ENCODE results near the gene CPXM2. TPM values are rescaled to one million over a fixed set of nuclear protein-coding genes. Genes with fewer than 3 reads are reported as not detected.

The CPXM2 gene
- total and polyA plus RNA-seq, 9 of the 15 experiments (the other 6 are each of a cell fraction or from before 2014, with no cell fraction given): not detected

DNA sequence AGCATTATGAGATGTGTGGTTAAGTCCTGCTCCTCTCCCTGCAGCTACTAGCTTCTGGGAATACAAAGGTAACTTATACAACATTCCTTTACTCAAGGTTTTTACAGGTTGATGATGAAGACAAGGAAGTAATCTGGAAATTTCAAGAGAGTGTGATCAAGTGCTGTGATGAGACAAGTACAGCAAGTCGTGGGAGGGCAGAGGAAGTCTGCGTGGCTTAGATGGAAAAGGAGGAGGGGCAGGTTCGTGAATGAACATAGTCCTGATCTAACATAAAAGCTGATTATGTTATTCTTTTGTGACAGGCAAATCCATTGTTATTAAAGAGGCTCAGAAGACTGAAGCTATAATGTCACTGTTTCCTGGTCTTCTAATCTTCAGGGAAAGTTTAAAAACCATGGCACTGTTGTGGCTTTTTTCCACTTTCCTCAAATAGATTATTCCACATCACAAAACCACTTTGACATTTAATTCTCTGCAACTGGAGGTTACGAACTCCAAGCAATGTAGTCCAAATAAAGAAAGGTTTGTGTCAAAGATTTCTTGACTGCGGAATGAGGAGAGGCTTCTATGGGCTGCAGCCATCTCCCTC is 84.1 kb downstream of the CPXM2 start:
- no peak for FAIRE-seq
- no peak overlapping the region for H3K27ac ChIP-seq (ENCODE audit: extremely low read depth, low read depth, low read length)
- POLR2A ChIA-PET: interaction anchor here (0.6 kb wide), 1 partner anchor 119 kb away, joined by 3 read pairs; no protein-coding TSS in a partner anchor
- TF ChIP-seq IFI16 (CRISPR knock-in tag; IDR thresholded peaks at IDR 0.05) (no peak), MEF2A (IDR thresholded peaks at IDR 0.05; ENCODE audit: control insufficient read depth, low read depth, low read length) (no peak), FOXK2 (conservative IDR thresholded peaks at IDR 0.05 in 1 of 2, IDR thresholded peaks at IDR 0.05 in 1 of 2; ENCODE audit: low read depth in 2 of 2) (no peak), CCAR2 (IDR thresholded peaks at IDR 0.05; ENCODE audit: low read depth, low read length) (no peak), ZNF212 (CRISPR knock-in tag; IDR thresholded peaks at IDR 0.05) (no peak), ZSCAN29 (IDR thresholded peaks at IDR 0.05) (no peak), ZNF184 (CRISPR knock-in tag; IDR thresholded peaks at IDR 0.05) (no peak), ZNF586 (CRISPR knock-in tag; conservative IDR thresholded peaks at IDR 0.05) (no peak), TAL1 (IDR thresholded peaks at IDR 0.05) (no peak), HMGN3 (IDR thresholded peaks at IDR 0.05; ENCODE audit: borderline replicate concordance, extremely low read depth, insufficient read length, low read depth, low read length) (no peak), HDAC1 (IDR thresholded peaks at IDR 0.05) (no peak)
- TF ChIP-seq, protein P1, sequence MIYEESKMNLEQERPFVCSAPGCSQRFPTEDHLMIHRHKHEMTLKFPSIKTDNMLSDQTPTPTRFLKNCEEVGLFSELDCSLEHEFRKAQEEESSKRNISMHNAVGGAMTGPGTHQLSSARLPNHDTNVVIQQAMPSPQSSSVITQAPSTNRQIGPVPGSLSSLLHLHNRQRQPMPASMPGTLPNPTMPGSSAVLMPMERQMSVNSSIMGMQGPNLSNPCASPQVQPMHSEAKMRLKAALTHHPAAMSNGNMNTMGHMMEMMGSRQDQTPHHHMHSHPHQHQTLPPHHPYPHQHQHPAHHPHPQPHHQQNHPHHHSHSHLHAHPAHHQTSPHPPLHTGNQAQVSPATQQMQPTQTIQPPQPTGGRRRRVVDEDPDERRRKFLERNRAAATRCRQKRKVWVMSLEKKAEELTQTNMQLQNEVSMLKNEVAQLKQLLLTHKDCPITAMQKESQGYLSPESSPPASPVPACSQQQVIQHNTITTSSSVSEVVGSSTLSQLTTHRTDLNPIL (CRISPR knock-in tag; IDR thresholded peaks at IDR 0.05): no peak
- TF ChIP-seq, protein P2, sequence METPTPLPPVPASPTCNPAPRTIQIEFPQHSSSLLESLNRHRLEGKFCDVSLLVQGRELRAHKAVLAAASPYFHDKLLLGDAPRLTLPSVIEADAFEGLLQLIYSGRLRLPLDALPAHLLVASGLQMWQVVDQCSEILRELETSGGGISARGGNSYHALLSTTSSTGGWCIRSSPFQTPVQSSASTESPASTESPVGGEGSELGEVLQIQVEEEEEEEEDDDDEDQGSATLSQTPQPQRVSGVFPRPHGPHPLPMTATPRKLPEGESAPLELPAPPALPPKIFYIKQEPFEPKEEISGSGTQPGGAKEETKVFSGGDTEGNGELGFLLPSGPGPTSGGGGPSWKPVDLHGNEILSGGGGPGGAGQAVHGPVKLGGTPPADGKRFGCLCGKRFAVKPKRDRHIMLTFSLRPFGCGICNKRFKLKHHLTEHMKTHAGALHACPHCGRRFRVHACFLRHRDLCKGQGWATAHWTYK (CRISPR knock-in tag; IDR thresholded peaks at IDR 0.05): no peak
- TF ChIP-seq, protein P3, sequence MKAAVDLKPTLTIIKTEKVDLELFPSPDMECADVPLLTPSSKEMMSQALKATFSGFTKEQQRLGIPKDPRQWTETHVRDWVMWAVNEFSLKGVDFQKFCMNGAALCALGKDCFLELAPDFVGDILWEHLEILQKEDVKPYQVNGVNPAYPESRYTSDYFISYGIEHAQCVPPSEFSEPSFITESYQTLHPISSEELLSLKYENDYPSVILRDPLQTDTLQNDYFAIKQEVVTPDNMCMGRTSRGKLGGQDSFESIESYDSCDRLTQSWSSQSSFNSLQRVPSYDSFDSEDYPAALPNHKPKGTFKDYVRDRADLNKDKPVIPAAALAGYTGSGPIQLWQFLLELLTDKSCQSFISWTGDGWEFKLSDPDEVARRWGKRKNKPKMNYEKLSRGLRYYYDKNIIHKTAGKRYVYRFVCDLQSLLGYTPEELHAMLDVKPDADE (conservative IDR thresholded peaks at IDR 0.05; ENCODE audit: control insufficient read depth, low read depth, low read length): no peak
- TF ChIP-seq, protein P4, sequence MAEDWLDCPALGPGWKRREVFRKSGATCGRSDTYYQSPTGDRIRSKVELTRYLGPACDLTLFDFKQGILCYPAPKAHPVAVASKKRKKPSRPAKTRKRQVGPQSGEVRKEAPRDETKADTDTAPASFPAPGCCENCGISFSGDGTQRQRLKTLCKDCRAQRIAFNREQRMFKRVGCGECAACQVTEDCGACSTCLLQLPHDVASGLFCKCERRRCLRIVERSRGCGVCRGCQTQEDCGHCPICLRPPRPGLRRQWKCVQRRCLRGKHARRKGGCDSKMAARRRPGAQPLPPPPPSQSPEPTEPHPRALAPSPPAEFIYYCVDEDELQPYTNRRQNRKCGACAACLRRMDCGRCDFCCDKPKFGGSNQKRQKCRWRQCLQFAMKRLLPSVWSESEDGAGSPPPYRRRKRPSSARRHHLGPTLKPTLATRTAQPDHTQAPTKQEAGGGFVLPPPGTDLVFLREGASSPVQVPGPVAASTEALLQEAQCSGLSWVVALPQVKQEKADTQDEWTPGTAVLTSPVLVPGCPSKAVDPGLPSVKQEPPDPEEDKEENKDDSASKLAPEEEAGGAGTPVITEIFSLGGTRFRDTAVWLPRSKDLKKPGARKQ (CRISPR knock-in tag; IDR thresholded peaks at IDR 0.05): no peak
- TF ChIP-seq, protein P5, sequence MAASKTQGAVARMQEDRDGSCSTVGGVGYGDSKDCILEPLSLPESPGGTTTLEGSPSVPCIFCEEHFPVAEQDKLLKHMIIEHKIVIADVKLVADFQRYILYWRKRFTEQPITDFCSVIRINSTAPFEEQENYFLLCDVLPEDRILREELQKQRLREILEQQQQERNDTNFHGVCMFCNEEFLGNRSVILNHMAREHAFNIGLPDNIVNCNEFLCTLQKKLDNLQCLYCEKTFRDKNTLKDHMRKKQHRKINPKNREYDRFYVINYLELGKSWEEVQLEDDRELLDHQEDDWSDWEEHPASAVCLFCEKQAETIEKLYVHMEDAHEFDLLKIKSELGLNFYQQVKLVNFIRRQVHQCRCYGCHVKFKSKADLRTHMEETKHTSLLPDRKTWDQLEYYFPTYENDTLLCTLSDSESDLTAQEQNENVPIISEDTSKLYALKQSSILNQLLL (CRISPR knock-in tag; IDR thresholded peaks at IDR 0.05; ENCODE audit: borderline replicate concordance): no peak

More for the DNA sequence above, 84.1 kb downstream of the CPXM2 start:
- Histone ChIP-seq H3K4me2 (ENCODE audit: insufficient read depth, low read length) (no peak overlapping the region), H3K4me1 (replicated peaks in 1 of 2; ENCODE audit: control insufficient read depth in 2 of 2, insufficient read depth in 2 of 2, low read length in 2 of 2) (no peaks in the 10 kb centered on the region), H3K27me3 (ENCODE audit: control insufficient read depth in 2 of 2, insufficient read depth in 2 of 2, low read length in 2 of 2) (no peaks in the 10 kb centered on the region), H4K20me1 (replicated peaks; ENCODE audit: control insufficient read depth, insufficient read depth, low read length) (no peaks in the 10 kb centered on the region), H3K9ac (ENCODE audit: insufficient read depth in 1 of 2, low read depth in 2 of 2, low read length in 2 of 2) (no peak overlapping the region), H3K36me3 (ENCODE audit: control insufficient read depth, insufficient read depth, low read length) (no peaks in the 10 kb centered on the region), H2AFZ (ENCODE audit: low read depth, low read length) (no peak overlapping the region), H3K4me3 (no peak overlapping the region), H3K79me2 (ENCODE audit: control insufficient read depth, insufficient read depth, low read length) (no peaks in the 10 kb centered on the region), H3K9me1 (ENCODE audit: control insufficient read depth, insufficient read depth, low read length) (no peaks in the 10 kb centered on the region), H3K9me3 (replicated peaks; ENCODE audit: control insufficient read depth, insufficient read depth, low read depth, low read length) (no peaks in the 10 kb centered on the region)
- BruUV-seq (replicated peaks): no TSS peak
- no peak for ATAC-seq
- intact Hi-C loops (cut with micrococcal nuclease) (no loop called here), in situ Hi-C loops (cut with MboI) (no loop called here)
- CTCF ChIA-PET (ENCODE audit: low intra/inter-chr PET ratio): no interaction called here
- WGBS (ENCODE audit: insufficient coverage, low coverage, missing lambda C conversion rate): 0% methylated on average over 4 of the region's 5 CpGs
- no peak for DNase-seq (ENCODE audit: extremely low read depth in 1 of 4, low spot score in 3 of 4)

Measured in K562 (cell line).